Mammary epithelial cell (primary cell): ENCODE measurements around the gene LRRC53.

ENCODE experiments used
- CTCF ChIP-seq, 2 donors: IDR thresholded peaks in 1 of 2; conservative IDR thresholded peaks in 1 of 2; 2 replicates each; pipeline ENCODE4 v1.5.1; 2011 to 2012; ENCODE audit warnings: inconsistent platforms in 2 of 2, low read length in 2 of 2, mild to moderate bottlenecking in 2 of 2, control low read depth in 1 of 2, low read depth in 1 of 2; ENCODE audit not compliant: insufficient read depth in 1 of 2; ENCODE audit errors: extremely low read depth in 1 of 2
- EZH2 ChIP-seq: IDR thresholded peaks from 2 replicates; pipeline ENCODE4 v1.6.1; 2012; ENCODE audit warnings: low read length, inconsistent platforms, borderline replicate concordance

DNA sequence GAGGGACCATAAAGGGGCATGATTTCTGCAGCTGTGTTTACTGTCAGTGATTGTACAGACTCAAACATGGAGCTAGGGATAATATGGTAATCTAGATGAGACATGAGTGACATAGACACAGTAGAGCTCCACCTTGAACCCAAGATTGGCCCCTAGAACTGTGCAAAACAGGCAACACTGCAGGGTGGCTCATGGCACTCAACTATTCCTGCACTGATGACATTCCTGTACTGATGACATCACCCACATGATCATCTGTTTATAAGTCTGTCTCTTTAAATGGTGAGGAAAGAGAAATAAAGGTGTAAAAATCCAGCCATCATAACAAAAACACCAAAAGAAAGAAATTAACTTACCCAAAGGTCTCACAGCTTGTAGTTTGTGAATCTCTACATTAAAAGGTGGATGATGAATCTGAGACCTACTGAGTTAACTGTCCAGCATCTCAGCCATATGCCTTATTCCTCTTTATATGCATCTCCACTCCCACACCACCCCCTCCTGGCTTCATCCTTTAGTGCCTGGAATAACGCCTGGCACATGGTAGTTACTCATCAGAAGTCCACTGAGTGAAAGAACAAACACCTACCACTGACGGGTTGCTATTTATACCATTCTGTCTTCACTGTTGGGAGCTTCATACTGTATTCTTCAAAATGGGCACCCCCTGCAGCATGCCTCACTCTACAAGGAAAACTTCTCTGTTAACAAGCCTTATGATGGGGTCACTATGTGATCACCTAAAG lies at the start of gene LRRC53:
- TF ChIP-seq CTCF (conservative IDR thresholded peaks at IDR 0.05 in 1 of 2, IDR thresholded peaks at IDR 0.05 in 1 of 2; ENCODE audit: extremely low read depth in 1 of 2, insufficient read depth in 1 of 2, low read depth in 1 of 2, low read length in 2 of 2) (no peak), EZH2 (no peak)
